Natural killer cell (primary cell): Measurements from ENCODE around the gene RPS19BP1. TPM values are rescaled to one million over a fixed set of nuclear protein-coding genes. Genes with fewer than 3 reads are reported as not detected.

Source experiments
- total RNA-seq, 4 donors: library from RNA; stranded (reverse); fragments of 120-200 nt in 1 of 4; gene quantifications; one replicate each; pipeline versions ENCODE4 v1.2.3 to v1.2.4, GENCODE V29; 2013 to 2022

Gene RPS19BP1
- total RNA-seq, 3 donors from 2014 or later (not counting 1 experiment from before 2014, with no cell fraction given), result 56.7 to 66.5 (median 61.3) TPM

Other genes starting within 250 kb of the RPS19BP1 start
- gene RPL3, start 213.1 kb downstream of the RPS19BP1 start, total RNA-seq, result 1,000 to 10,000 TPM; 1,534 to 1,757 (median 1,614) TPM
- 10 to 100 TPM; 30.3 to 35.7 (median 31.3) TPM for gene SYNGR1, start 182.8 kb downstream of the RPS19BP1 start, total RNA-seq
- 10 to 100 TPM; 24.3 to 30.4 (median 24.8) TPM for gene TAB1, start 133.0 kb downstream of the RPS19BP1 start, total RNA-seq
- gene MGAT3, start 75.7 kb downstream of the RPS19BP1 start, total RNA-seq, result 10 to 100 TPM in 1 of 3 donors, under 1 TPM in 2; 0.09 to 13.7 (median 0.11) TPM
- 10 to 100 TPM; 16.1 to 27.6 (median 25.1) TPM for gene MIEF1, start 30.5 kb downstream of the RPS19BP1 start, total RNA-seq
- gene ATF4, start 12.2 kb downstream of the RPS19BP1 start, total RNA-seq, result 100 to 1,000 TPM; 235 to 242 (median 238) TPM
- gene CACNA1I, start 38.0 kb upstream of the RPS19BP1 start, total RNA-seq, result under 1 TPM; 0.05 to 0.83 (median 0.72) TPM